Kidney epithelial cell (primary cell): Measurements from ENCODE around the gene CFAP161. TPM values are rescaled to one million over a fixed set of nuclear protein-coding genes. Genes with fewer than 3 reads are reported as not detected.

Experiments
- DNase-seq: peaks from one replicate; pipeline ENCODE4 v3.0.0-alpha.2; 2010; ENCODE audit warnings: low read depth
- H3K27me3 ChIP-seq: 2 replicates; pipeline ENCODE4 v1.6.0; 2011; ENCODE audit warnings: low read length; ENCODE audit not compliant: control insufficient read depth, insufficient read depth
- H3K36me3 ChIP-seq: 2 replicates; pipeline ENCODE4 v1.5.1; 2011; ENCODE audit warnings: low read length; ENCODE audit not compliant: control insufficient read depth, insufficient read depth
- H3K4me3 ChIP-seq: 2 replicates; pipeline ENCODE4 v1.5.1; 2011; ENCODE audit warnings: low read depth, mild to moderate bottlenecking, control low read depth, low read length
- total RNA-seq: library from RNA; depleted of rRNA; stranded (reverse); fragments of >200 nt; gene quantifications from 2 replicates; pipeline ENCODE4 v1.2.3, GENCODE V29; 2015
- TF ChIP-seq, protein P1 (sequence below): IDR thresholded peaks from 2 replicates; pipeline ENCODE4 v1.5.1; 2011; ENCODE audit warnings: mild to moderate bottlenecking, moderate library complexity, low read length, control low read depth, inconsistent platforms; ENCODE audit not compliant: insufficient read depth, poor library complexity, severe bottlenecking

The CFAP161 gene
- total RNA-seq, 1 donor from 2014 or later, result not detected

GRCh38 chr15:81107889-81108288, 26.2 kb upstream of the CFAP161 start:
- no peaks in the 10 kb centered on the region for H3K27me3 ChIP-seq
- no peak for DNase-seq
- H3K4me3 ChIP-seq, result no peak overlapping the region
- H3K36me3 ChIP-seq, result no peaks in the 10 kb centered on the region
- TF ChIP-seq, protein P1, sequence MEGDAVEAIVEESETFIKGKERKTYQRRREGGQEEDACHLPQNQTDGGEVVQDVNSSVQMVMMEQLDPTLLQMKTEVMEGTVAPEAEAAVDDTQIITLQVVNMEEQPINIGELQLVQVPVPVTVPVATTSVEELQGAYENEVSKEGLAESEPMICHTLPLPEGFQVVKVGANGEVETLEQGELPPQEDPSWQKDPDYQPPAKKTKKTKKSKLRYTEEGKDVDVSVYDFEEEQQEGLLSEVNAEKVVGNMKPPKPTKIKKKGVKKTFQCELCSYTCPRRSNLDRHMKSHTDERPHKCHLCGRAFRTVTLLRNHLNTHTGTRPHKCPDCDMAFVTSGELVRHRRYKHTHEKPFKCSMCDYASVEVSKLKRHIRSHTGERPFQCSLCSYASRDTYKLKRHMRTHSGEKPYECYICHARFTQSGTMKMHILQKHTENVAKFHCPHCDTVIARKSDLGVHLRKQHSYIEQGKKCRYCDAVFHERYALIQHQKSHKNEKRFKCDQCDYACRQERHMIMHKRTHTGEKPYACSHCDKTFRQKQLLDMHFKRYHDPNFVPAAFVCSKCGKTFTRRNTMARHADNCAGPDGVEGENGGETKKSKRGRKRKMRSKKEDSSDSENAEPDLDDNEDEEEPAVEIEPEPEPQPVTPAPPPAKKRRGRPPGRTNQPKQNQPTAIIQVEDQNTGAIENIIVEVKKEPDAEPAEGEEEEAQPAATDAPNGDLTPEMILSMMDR, result no peak

GRCh38 chr15:81108427-81108826, 25.6 kb upstream of the CFAP161 start:
- Histone ChIP-seq H3K4me3 (no peak overlapping the region), H3K27me3 (no peaks in the 10 kb centered on the region), H3K36me3 (no peaks in the 10 kb centered on the region)
- no peak for DNase-seq
- TF ChIP-seq, protein P1, result peak; percentile 29

- Histone ChIP-seq H3K4me3 (no peak overlapping the region), H3K27me3 (no peaks in the 10 kb centered on the region), H3K36me3 (no peaks in the 10 kb centered on the region)
- TF ChIP-seq, protein P1, result no peak
- no peak for DNase-seq
Observed at GRCh38 chr15:81111018-81111417, 23.1 kb upstream of the CFAP161 start.

- no peak for DNase-seq
- TF ChIP-seq, protein P1, result no peak
Observed at GRCh38 chr15:81111510-81112470, 22.3 kb upstream of the CFAP161 start.

DNA sequence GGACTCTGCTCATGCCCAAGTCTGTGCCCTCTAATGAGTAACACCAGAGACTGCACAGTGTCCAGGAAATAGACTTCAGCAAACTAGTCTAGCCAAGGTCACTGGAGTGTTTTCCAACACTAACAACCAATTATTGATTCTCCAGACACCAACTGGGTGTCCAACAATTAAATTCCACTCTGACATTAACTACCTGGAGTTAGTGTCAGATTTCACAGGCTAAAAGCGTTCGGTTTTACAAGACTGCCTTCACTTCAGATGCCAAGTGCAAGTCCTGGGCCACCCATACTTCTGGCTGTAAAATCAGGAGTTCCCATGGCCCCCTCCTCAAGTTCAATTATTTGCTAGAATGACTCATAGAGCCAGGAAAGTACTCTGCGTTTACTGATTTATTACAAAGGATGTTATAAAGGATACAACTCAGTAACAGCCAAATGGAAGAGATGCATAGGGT, 20.8 kb upstream of the CFAP161 start:
- TF ChIP-seq, protein P1, result no peak
- no peak for DNase-seq
- peaks cover 6% of the 10 kb centered on the region for H3K27me3 ChIP-seq
- H3K4me3 ChIP-seq, result no peak overlapping the region
- no peaks in the 10 kb centered on the region for H3K36me3 ChIP-seq

More at GRCh38 chr15:81111510-81112470, 22.3 kb upstream of the CFAP161 start:
- H3K27me3 ChIP-seq, result no peaks in the 10 kb centered on the region
- H3K36me3 ChIP-seq, result no peaks in the 10 kb centered on the region
- H3K4me3 ChIP-seq, result no peak overlapping the region
